Hepatocyte (in vitro differentiated cells): ENCODE results near the gene DSTYK.

Experiments used
- CTCF ChIP-seq: fragments of 200-600 bp; sonication (generic); IDR thresholded peaks from 2 replicates; pipeline ENCODE4 v1.5.1; 2016; ENCODE audit warnings: antibody characterized with exemption, mild to moderate bottlenecking; ENCODE audit not compliant: poor library complexity
- EZH2 ChIP-seq: fragments of 200-600 bp; sonication (generic); IDR thresholded peaks from 2 replicates; pipeline ENCODE4 v1.6.1; 2016; ENCODE audit warnings: antibody characterized with exemption, mild to moderate bottlenecking, borderline replicate concordance
- EZH2phosphoT487 ChIP-seq: fragments of 200-600 bp; sonication (generic); IDR thresholded peaks from one replicate; pipeline ENCODE4 v1.6.1; 2018; ENCODE audit warnings: antibody characterized with exemption, mild to moderate bottlenecking, low read depth, moderate library complexity; ENCODE audit not compliant: unreplicated experiment, severe bottlenecking

GRCh38 chr1:205259324-205259832, 47.9 kb upstream of the DSTYK start:
- no peak for TF ChIP-seq EZH2phosphoT487
- no peak for TF ChIP-seq CTCF
- TF ChIP-seq EZH2: no peak
